ENCODE measurements around the gene RPP14.

The RPP14 gene

DNA sequence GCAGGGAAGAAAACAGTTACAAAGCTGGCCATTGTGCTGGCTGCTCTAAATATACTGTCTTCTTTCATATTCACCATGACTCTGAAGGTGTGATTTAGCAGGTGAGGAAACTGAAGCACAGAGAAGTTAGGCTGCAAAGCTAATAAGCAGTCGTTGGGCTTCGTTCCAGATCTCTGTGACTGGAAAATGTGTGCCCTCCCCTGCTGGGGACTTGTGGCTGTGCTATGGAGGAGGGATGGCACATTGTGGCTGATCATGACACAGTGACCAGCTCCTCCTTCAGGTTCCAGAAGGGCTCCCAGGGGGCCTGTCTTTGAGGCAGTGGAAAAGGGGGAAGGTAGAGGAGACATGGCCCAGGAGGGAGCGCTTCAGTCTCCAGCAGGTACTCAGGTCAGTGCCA lies 45.9 kb downstream of the RPP14 start:
- no peak overlapping the region for H3K4me3 ChIP-seq (ENCODE audit: control insufficient read depth in 1 of 7, extremely low read depth in 1 of 7, insufficient read depth in 4 of 7, low read depth in 2 of 7, low read length in 6 of 7)
- WGBS (ENCODE audit: insufficient coverage): 85% methylated on average over 3 of the region's 3 CpGs
- H3K27me3 ChIP-seq (replicated peaks in 2 of 5; ENCODE audit: control insufficient read depth in 4 of 5, insufficient read depth in 5 of 5, low read length in 4 of 5): no peaks in the 10 kb centered on the region
- ChIA-PET POLR2A (no interaction called here), CTCF (interaction anchor here (0.7 to 5.6 kb wide), 10 partner anchors 13 to 64 kb away, joined by 3 to 37 read pairs (median 6); partner anchors contain the start of gene PXK)
- peak in 2 of 3 donors; percentile 62 to 65 for DNase-seq
- no peak overlapping the region for H3K27ac ChIP-seq (ENCODE audit: insufficient read depth in 1 of 2, low read depth in 1 of 2, low read length in 2 of 2, poor library complexity in 1 of 2, severe bottlenecking in 2 of 2)
- peaks cover 34 to 88% (median 69%) of the 10 kb centered on the region in 4 experiments for H3K4me1 ChIP-seq (ENCODE audit: control extremely low read depth in 1 of 4, control insufficient read depth in 4 of 4, insufficient read depth in 4 of 4, low read length in 3 of 4)
- H3K36me3 ChIP-seq (ENCODE audit: control insufficient read depth in 4 of 4, insufficient read depth in 4 of 4, low read length in 3 of 4): peaks cover 0 to 9% (median 0%) of the 10 kb centered on the region in 4 experiments
- H3K9me3 ChIP-seq (ENCODE audit: control extremely low read depth in 1 of 5, control insufficient read depth in 4 of 5, insufficient read depth in 2 of 5, low read depth in 1 of 5, low read length in 4 of 5): no peaks in the 10 kb centered on the region

GRCh38 chr3:58352626-58353025 lies 46.6 kb downstream of the RPP14 start:
- Histone ChIP-seq H3K27ac (ENCODE audit: insufficient read depth in 1 of 2, low read depth in 1 of 2, low read length in 2 of 2, poor library complexity in 1 of 2, severe bottlenecking in 2 of 2) (no peak overlapping the region), H3K27me3 (replicated peaks in 2 of 5; ENCODE audit: control insufficient read depth in 4 of 5, insufficient read depth in 5 of 5, low read length in 4 of 5) (no peaks in the 10 kb centered on the region), H3K36me3 (ENCODE audit: control insufficient read depth in 4 of 4, insufficient read depth in 4 of 4, low read length in 3 of 4) (peaks cover 0 to 10% (median 0%) of the 10 kb centered on the region in 4 experiments), H3K4me1 (ENCODE audit: control extremely low read depth in 1 of 4, control insufficient read depth in 4 of 4, insufficient read depth in 4 of 4, low read length in 3 of 4) (peaks cover 37 to 94% (median 74%) of the 10 kb centered on the region in 4 experiments), H3K9me3 (ENCODE audit: control extremely low read depth in 1 of 5, control insufficient read depth in 4 of 5, insufficient read depth in 2 of 5, low read depth in 1 of 5, low read length in 4 of 5) (no peaks in the 10 kb centered on the region), H3K4me3 (ENCODE audit: control insufficient read depth in 1 of 7, extremely low read depth in 1 of 7, insufficient read depth in 4 of 7, low read depth in 2 of 7, low read length in 6 of 7) (no peak overlapping the region)
- no peak for DNase-seq
- ChIA-PET POLR2A (no interaction called here), CTCF (interaction anchor here (0.8 to 5.6 kb wide), 9 partner anchors 9 to 63 kb away, joined by 3 to 37 read pairs (median 5); partner anchors contain the start of gene PXK)
- 96% methylated on average over 6 of the region's 6 CpGs for WGBS (ENCODE audit: insufficient coverage)

GRCh38 chr3:58353722-58354553 lies 47.9 kb downstream of the RPP14 start:
- Histone ChIP-seq H3K4me1 (ENCODE audit: control extremely low read depth in 1 of 4, control insufficient read depth in 4 of 4, insufficient read depth in 4 of 4, low read length in 3 of 4) (peaks cover 37 to 94% (median 74%) of the 10 kb centered on the region in 4 experiments), H3K9me3 (ENCODE audit: control extremely low read depth in 1 of 5, control insufficient read depth in 4 of 5, insufficient read depth in 2 of 5, low read depth in 1 of 5, low read length in 4 of 5) (no peaks in the 10 kb centered on the region), H3K27me3 (replicated peaks in 2 of 5; ENCODE audit: control insufficient read depth in 4 of 5, insufficient read depth in 5 of 5, low read length in 4 of 5) (no peaks in the 10 kb centered on the region), H3K4me3 (ENCODE audit: control insufficient read depth in 1 of 7, extremely low read depth in 1 of 7, insufficient read depth in 4 of 7, low read depth in 2 of 7, low read length in 6 of 7) (peak overlapping the region in 6 of 7 experiments; percentile 8 to 61 (median 42)), H3K36me3 (ENCODE audit: control insufficient read depth in 4 of 4, insufficient read depth in 4 of 4, low read length in 3 of 4) (peaks cover 0 to 7% (median 0%) of the 10 kb centered on the region in 4 experiments), H3K27ac (ENCODE audit: insufficient read depth in 1 of 2, low read depth in 1 of 2, low read length in 2 of 2, poor library complexity in 1 of 2, severe bottlenecking in 2 of 2) (peak overlapping the region in 1 of 2 experiments; percentile 59)
- CTCF ChIA-PET: interaction anchor here (0.7 to 5.6 kb wide), 8 partner anchors 9 to 64 kb away, joined by 3 to 37 read pairs (median 4); partner anchors contain the start of gene PXK
- 31% methylated on average over 6 of the region's 8 CpGs for WGBS (ENCODE audit: insufficient coverage)
- peak; percentile 89 to 97 (median 96) for DNase-seq
- POLR2A ChIA-PET: interaction anchor here (0.6 to 1.4 kb wide), 5 partner anchors 9 to 67 kb away, joined by 3 to 5 read pairs (median 3); no protein-coding TSS in a partner anchor

- H3K27me3 ChIP-seq (replicated peaks in 2 of 5; ENCODE audit: control insufficient read depth in 4 of 5, insufficient read depth in 5 of 5, low read length in 4 of 5): no peaks in the 10 kb centered on the region
- DNase-seq: peak in 2 of 3 donors; percentile 54 to 68
- no peak overlapping the region for H3K27ac ChIP-seq (ENCODE audit: insufficient read depth in 1 of 2, low read depth in 1 of 2, low read length in 2 of 2, poor library complexity in 1 of 2, severe bottlenecking in 2 of 2)
- H3K36me3 ChIP-seq (ENCODE audit: control insufficient read depth in 4 of 4, insufficient read depth in 4 of 4, low read length in 3 of 4): peaks cover 0 to 7% (median 0%) of the 10 kb centered on the region in 4 experiments
- peak overlapping the region in 1 of 7 experiments; percentile 4 for H3K4me3 ChIP-seq (ENCODE audit: control insufficient read depth in 1 of 7, extremely low read depth in 1 of 7, insufficient read depth in 4 of 7, low read depth in 2 of 7, low read length in 6 of 7)
- WGBS (ENCODE audit: insufficient coverage): 74% methylated on average over 8 of the region's 8 CpGs
- H3K9me3 ChIP-seq (ENCODE audit: control extremely low read depth in 1 of 5, control insufficient read depth in 4 of 5, insufficient read depth in 2 of 5, low read depth in 1 of 5, low read length in 4 of 5): no peaks in the 10 kb centered on the region
- peaks cover 30 to 83% (median 65%) of the 10 kb centered on the region in 4 experiments for H3K4me1 ChIP-seq (ENCODE audit: control extremely low read depth in 1 of 4, control insufficient read depth in 4 of 4, insufficient read depth in 4 of 4, low read length in 3 of 4)
- ChIA-PET CTCF (interaction anchor here (0.8 to 2.1 kb wide), 4 partner anchors 10 to 60 kb away, joined by 3 to 4 read pairs (median 4); partner anchors contain the start of gene HTD2), POLR2A (interaction anchor here (0.9 kb wide), 1 partner anchor 59 kb away, joined by 3 read pairs; no protein-coding TSS in a partner anchor)
These were observed 49.1 kb downstream of the RPP14 start for GRCh38 chr3:58355179-58355578.

DNA sequence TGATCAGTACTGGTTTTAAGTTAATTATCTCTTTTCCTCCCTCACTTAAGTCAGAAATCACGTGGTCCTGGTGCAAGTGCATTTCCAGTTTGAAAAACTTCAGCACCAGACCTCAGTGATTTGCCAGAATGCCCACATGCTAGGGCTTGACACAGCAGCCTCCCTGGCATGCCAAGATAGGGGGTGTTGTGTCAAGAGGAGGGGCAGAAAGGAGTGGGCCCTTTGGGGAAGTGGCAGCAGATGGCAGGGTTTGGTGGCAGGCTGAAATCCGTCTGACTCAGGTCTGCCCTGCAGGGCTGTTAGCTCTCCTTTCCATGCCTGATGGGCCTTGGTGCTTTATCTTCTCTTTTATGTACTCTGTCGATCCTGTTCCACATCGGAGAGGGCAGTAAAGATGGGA lies 50.0 kb downstream of the RPP14 start:
- CTCF ChIA-PET: interaction anchor here (0.6 to 2.1 kb wide), 6 partner anchors 16 to 62 kb away, joined by 3 to 4 read pairs (median 4); partner anchors contain the start of gene HTD2
- H3K4me1 ChIP-seq (ENCODE audit: control extremely low read depth in 1 of 4, control insufficient read depth in 4 of 4, insufficient read depth in 4 of 4, low read length in 3 of 4): peaks cover 23 to 74% (median 57%) of the 10 kb centered on the region in 4 experiments

GRCh38 chr3:58357402-58357801 lies 51.4 kb downstream of the RPP14 start:
- ChIA-PET CTCF (no interaction called here), POLR2A (interaction anchor here (1.2 kb wide), 1 partner anchor 29 kb away, joined by 4 read pairs; no protein-coding TSS in a partner anchor)
- peak in 1 of 3 donors; percentile 10 for DNase-seq
- peaks cover 23 to 61% (median 46%) of the 10 kb centered on the region in 4 experiments for H3K4me1 ChIP-seq (ENCODE audit: control extremely low read depth in 1 of 4, control insufficient read depth in 4 of 4, insufficient read depth in 4 of 4, low read length in 3 of 4)
- peaks cover 0 to 7% (median 0%) of the 10 kb centered on the region in 4 experiments for H3K36me3 ChIP-seq (ENCODE audit: control insufficient read depth in 4 of 4, insufficient read depth in 4 of 4, low read length in 3 of 4)
- no CpG with 5 or more reads among the region's 3 CpGs for WGBS (ENCODE audit: insufficient coverage)
- no peaks in the 10 kb centered on the region for H3K27me3 ChIP-seq (replicated peaks in 2 of 5; ENCODE audit: control insufficient read depth in 4 of 5, insufficient read depth in 5 of 5, low read length in 4 of 5)
- peak overlapping the region in 1 of 2 experiments; percentile 36 for H3K27ac ChIP-seq (ENCODE audit: insufficient read depth in 1 of 2, low read depth in 1 of 2, low read length in 2 of 2, poor library complexity in 1 of 2, severe bottlenecking in 2 of 2)
- no peak overlapping the region for H3K4me3 ChIP-seq (ENCODE audit: control insufficient read depth in 1 of 7, extremely low read depth in 1 of 7, insufficient read depth in 4 of 7, low read depth in 2 of 7, low read length in 6 of 7)
- no peaks in the 10 kb centered on the region for H3K9me3 ChIP-seq (ENCODE audit: control extremely low read depth in 1 of 5, control insufficient read depth in 4 of 5, insufficient read depth in 2 of 5, low read depth in 1 of 5, low read length in 4 of 5)

More for the DNA sequence above, 50.0 kb downstream of the RPP14 start:
- Histone ChIP-seq H3K27ac (ENCODE audit: insufficient read depth in 1 of 2, low read depth in 1 of 2, low read length in 2 of 2, poor library complexity in 1 of 2, severe bottlenecking in 2 of 2) (peak overlapping the region in 1 of 2 experiments; percentile 21), H3K9me3 (ENCODE audit: control extremely low read depth in 1 of 5, control insufficient read depth in 4 of 5, insufficient read depth in 2 of 5, low read depth in 1 of 5, low read length in 4 of 5) (no peaks in the 10 kb centered on the region), H3K36me3 (ENCODE audit: control insufficient read depth in 4 of 4, insufficient read depth in 4 of 4, low read length in 3 of 4) (peaks cover 0 to 7% (median 0%) of the 10 kb centered on the region in 4 experiments), H3K4me3 (ENCODE audit: control insufficient read depth in 1 of 7, extremely low read depth in 1 of 7, insufficient read depth in 4 of 7, low read depth in 2 of 7, low read length in 6 of 7) (peak overlapping the region in 2 of 7 experiments; percentile 4 to 29), H3K27me3 (replicated peaks in 2 of 5; ENCODE audit: control insufficient read depth in 4 of 5, insufficient read depth in 5 of 5, low read length in 4 of 5) (no peaks in the 10 kb centered on the region)
- 0% methylated on average over 4 of the region's 4 CpGs for WGBS (ENCODE audit: insufficient coverage)
- peak; percentile 95 to 100 (median 99) for DNase-seq
- POLR2A ChIA-PET: interaction anchor here (0.6 kb wide), 1 partner anchor 9 kb away, joined by 5 read pairs; no protein-coding TSS in a partner anchor

All from common myeloid progenitor, CD34-positive (primary cell).